ENCODE data around the gene SMIM29.

The SMIM29 gene

GRCh38 chr6:34223956-34224940 is 24.6 kb downstream of the SMIM29 start:
- DNase-seq: peak; percentile 93

- no peak for DNase-seq
These were observed 25.3 kb downstream of the SMIM29 start for GRCh38 chr6:34223381-34223955.

DNA sequence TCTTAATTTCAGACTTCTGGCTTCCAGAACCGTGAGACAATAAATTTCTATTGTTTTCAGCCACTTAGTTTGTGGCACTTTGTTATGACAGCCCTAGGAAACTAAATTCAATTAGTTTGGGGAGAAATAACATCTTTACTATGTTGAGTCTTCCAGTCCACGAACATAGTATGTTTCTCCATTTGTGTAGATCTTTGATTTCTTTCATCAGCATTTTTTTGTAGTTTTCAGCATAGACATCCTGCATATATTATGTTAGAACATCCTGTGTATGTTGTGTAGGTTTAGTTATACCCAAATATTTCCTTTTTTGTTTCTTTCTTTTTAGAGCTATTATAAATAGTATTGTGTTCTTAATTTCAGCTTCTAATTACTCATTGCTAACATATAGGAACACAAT is 30.1 kb downstream of the SMIM29 start:
- DNase-seq: no peak

DNA sequence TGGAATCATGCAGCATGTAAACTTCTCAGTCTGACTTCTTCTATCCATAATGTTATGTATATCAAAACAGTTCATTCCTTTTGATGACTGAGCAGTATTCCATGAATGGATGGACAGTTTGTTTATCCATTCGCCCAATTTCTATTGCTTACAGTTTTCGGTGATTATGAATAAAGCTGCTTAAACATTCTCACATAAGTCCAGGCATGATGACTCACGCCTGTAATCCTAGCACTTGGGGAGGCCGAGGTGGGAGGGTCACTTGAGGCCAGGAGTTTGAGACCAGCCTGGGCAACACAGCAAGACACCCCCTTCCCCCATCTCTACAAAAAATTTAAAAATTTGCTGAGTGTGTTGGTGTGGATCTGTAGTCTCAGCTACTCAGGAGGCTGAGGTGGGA is 35.0 kb downstream of the SMIM29 start:
- no peak for DNase-seq

GRCh38 chr6:34207695-34208443 is 40.9 kb downstream of the SMIM29 start:
- no peak for DNase-seq

DNA sequence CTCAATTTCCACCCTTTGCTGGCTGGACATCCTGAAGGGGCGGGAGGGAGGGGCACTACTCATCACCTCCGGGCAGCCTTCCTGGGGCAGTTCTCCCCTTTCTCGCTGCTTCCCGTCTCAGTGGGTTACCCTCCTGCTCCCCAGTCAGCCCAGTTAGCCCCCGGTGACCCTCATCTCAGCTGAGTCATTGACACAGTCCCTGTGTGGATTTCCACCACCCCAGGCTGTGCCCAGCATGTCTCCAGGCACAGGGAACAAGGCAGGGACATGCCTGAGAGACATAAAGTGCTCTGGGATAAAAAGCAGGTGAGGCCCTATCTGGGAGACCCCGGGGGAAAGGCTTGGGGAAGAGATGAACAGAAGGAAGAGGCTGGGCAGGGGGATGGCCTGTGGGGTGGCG is 42.1 kb downstream of the SMIM29 start:
- DNase-seq: no peak

DNA sequence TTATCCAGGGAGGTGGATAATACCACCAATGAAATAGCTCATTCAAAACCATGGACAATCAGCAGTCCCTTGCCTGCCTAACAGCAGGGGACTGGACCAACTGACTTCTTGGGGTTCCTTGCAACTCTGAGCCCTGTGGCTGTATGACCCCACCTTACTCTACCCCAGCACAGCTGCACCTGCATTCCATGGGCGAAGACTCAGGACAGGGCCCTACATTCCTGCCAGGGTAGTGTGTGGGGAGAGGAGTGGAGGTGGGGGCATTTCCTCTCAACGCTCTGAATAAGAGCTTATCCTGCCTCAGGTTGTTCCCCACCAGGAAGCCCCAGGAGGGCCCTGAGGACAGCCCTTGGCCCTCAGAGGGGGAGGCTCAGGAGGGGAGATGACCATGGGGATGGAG is 42.9 kb downstream of the SMIM29 start:
- DNase-seq: no peak

GRCh38 chr6:34205466-34205865 is 43.3 kb downstream of the SMIM29 start:
- DNase-seq: no peak

DNA sequence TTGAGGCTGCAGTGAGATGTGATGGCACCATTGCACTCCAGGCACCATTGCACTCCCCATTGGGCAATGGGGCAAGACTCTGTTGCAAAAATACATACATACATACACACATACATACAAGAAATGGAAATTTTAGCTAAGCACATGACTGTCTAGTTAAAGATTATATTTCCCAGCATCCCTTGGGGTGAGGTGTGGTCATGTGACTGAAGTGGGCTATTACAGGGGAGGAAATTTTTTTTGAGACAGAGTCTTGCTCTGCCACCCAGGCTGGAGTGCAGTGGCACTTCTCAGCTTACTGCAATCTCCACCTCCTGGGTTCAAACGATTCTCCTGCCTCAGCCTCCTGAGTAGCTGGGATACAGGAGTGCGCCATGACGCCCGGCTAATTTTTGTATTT is 44.1 kb downstream of the SMIM29 start:
- DNase-seq: no peak

DNA sequence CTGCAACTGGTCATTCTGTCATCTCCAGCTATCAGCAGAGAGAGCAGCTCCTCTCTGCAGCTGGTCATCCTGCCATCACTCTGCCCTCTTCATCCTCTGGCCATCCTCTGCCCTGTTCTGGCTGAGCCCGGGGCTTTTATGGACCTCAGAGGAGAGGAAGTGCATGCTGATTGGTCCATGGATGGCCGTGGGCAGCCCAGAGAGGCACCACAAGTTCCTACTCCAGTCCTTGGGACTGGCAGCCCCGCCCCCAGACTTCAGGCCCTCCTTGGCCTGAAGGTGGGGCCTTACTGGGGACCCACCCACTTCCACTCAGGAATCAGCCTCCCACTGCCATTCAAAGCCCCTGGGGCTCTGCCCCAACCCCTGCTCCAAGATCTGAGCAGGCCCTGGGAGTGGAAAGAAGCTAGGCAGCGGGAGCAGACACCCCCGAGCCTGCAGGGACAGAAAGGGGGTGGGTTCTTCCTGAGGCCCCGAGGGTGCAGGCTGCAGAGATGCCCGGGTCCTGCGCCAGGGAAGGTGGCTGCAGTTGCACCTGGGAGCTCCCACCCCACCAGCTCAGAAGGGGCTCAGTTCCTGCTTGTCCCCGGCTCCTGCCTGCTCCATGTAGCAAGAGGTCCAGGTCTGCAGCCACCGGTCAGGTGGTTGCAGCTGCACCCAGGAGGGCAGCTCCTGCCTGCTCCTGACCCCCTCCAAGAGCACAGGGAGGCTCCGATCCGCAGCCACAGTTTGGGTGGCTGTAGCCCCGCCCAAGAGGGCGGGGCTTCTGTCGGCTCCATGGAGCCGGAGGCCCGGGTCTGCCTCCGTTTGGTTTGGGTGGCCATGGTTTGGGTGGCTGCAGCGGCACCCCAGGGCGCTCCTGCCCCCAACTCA is 46.2 kb downstream of the SMIM29 start:
- DNase-seq: no peak

- DNase-seq: no peak
These were observed 47.2 kb downstream of the SMIM29 start for GRCh38 chr6:34201455-34202107.

GRCh38 chr6:34200340-34200971 is 48.4 kb downstream of the SMIM29 start:
- no peak for DNase-seq

DNA sequence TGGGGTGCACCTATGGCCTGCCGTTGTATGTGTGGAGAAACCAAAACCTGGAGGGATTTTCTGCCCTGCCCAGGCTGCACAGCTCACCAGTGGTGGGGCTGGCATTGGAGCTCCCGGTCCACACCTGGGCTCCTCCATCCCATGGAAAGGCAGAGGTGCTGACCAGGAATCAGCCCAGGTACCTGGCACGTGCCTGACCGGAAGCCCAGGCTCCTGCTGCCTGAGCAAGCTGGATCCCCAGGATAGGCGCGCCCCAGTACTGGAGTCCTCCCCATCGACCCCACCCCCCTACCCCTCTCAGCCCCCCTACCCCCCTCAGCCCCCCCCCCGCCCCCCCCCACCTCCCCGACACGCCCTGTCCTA is 52.0 kb downstream of the SMIM29 start:
- no peak for DNase-seq

All from central memory CD4-positive, alpha-beta T cell (primary cell).